Measurements from ENCODE around the gene SLC8A2. TPM values are rescaled to one million over a fixed set of nuclear protein-coding genes. Genes with fewer than 3 reads are reported as not detected.

Gene SLC8A2
- total and polyA plus RNA-seq, 2 experiments from 2014 or later = 0.86 to 10.0 TPM

GRCh38 chr19:47408156-47408938 lies 63.3 kb downstream of the SLC8A2 start:
- Histone ChIP-seq H3K4me1 (ENCODE audit: insufficient read depth) (peaks cover 11% of the 10 kb centered on the region), H3K27ac (ENCODE audit: low read depth) (no peak overlapping the region), H3K4me3 (no peak overlapping the region), H3F3A (replicated peaks; ENCODE audit: low read depth) (peaks cover 3% of the 10 kb centered on the region; the same call in 1 of the 2 replicates), H3K27me3 (ENCODE audit: insufficient read depth) (no peaks in the 10 kb centered on the region; the same call in 1 of the 2 replicates), H3K36me3 (ENCODE audit: insufficient read depth) (no peaks in the 10 kb centered on the region; the same call in 1 of the 2 replicates), H3K4me2 (no peak overlapping the region), H4K20me1 (replicated peaks; ENCODE audit: insufficient read depth) (no peaks in the 10 kb centered on the region), H3K79me2 (replicated peaks; ENCODE audit: insufficient read depth) (no peaks in the 10 kb centered on the region), H2AFZ (no peak overlapping the region), H3K9me2 (ENCODE audit: insufficient read depth) (no peaks in the 10 kb centered on the region)
- TF ChIP-seq ETS1 (IDR thresholded peaks at IDR 0.05) (no peak), EZH2phosphoT487 (IDR thresholded peaks at IDR 0.05; ENCODE audit: unreplicated experiment) (no peak), REST (IDR thresholded peaks at IDR 0.05; ENCODE audit: unreplicated experiment) (no peak), ZNF462 (CRISPR knock-in tag; IDR thresholded peaks at IDR 0.05) (no peak), NANOG (IDR thresholded peaks at IDR 0.05; ENCODE audit: borderline replicate concordance) (no peak), JUNB (IDR thresholded peaks at IDR 0.05; ENCODE audit: unreplicated experiment) (no peak), EZH2 (IDR thresholded peaks at IDR 0.05; ENCODE audit: low read depth, unreplicated experiment) (no peak), ZNF114 (CRISPR knock-in tag; IDR thresholded peaks at IDR 0.05) (no peak), ZNF331 (CRISPR knock-in tag; IDR thresholded peaks at IDR 0.05; ENCODE audit: low read depth) (no peak), CREB1 (CRISPR knock-in tag; IDR thresholded peaks at IDR 0.05; ENCODE audit: low read depth) (no peak), POLR2AphosphoS5 (IDR thresholded peaks at IDR 0.05; ENCODE audit: low read depth) (no peak), STAT1 (IDR thresholded peaks at IDR 0.05; ENCODE audit: unreplicated experiment) (no peak), CTCF (conservative IDR thresholded peaks at IDR 0.05; ENCODE audit: low read depth in 2 of 2) (no peak)
- Mint-ChIP-seq H3K4me3 (peak overlapping the region; percentile 47; the same call in 2 of the 3 replicates), H3K4me1 (peaks cover 10% of the 10 kb centered on the region; the same call in 2 of the 3 replicates), H3K27ac (no peak overlapping the region), H3K27me3 (ENCODE audit: insufficient read depth, low read depth, poor library complexity) (peaks cover 31% of the 10 kb centered on the region), H3K9me3 (peaks cover 4% of the 10 kb centered on the region; the same call in 2 of the 3 replicates), H3K36me3 (ENCODE audit: low read depth) (peaks cover 7% of the 10 kb centered on the region)
- ATAC-seq = no peak
- DNase-seq (ENCODE audit: low spot score) = no peak
